IMR-90 (cell line): Measurements from ENCODE around the gene CACNA2D4.

Source experiments
- BHLHE40 ChIP-seq: fragments of 150-350 bp; IDR thresholded peaks from 2 replicates; pipeline ENCODE4 v1.6.1; 2016; ENCODE audit warnings: mild to moderate bottlenecking, low read depth, low read length
- CEBPB ChIP-seq: IDR thresholded peaks from 2 replicates; pipeline ENCODE4 v1.6.1; 2012; ENCODE audit warnings: low read depth, low read length, improper control_type of control experiment
- CHD1 ChIP-seq: IDR thresholded peaks from 2 replicates; pipeline ENCODE4 v1.6.1; 2012; ENCODE audit warnings: low read depth, low read length, improper control_type of control experiment
- CTCF ChIP-seq: conservative IDR thresholded peaks from 2 replicates; pipeline ENCODE4 v1.5.1; 2012; ENCODE audit warnings: mild to moderate bottlenecking, low read depth, low read length, improper control_type of control experiment
- ELK1 ChIP-seq: fragments of 150-350 bp; IDR thresholded peaks from 2 replicates; pipeline ENCODE4 v1.6.1; 2016; ENCODE audit warnings: low read depth, mild to moderate bottlenecking, low read length, moderate library complexity, borderline replicate concordance
- FOS ChIP-seq: fragments of 150-350 bp; IDR thresholded peaks from 2 replicates; pipeline ENCODE4 v1.6.1; 2016; ENCODE audit warnings: low read depth, low read length
- MAFK ChIP-seq: IDR thresholded peaks from 2 replicates; pipeline ENCODE4 v1.6.1; 2012; ENCODE audit warnings: low read depth, low read length, improper control_type of control experiment
- MAZ ChIP-seq: IDR thresholded peaks from 2 replicates; pipeline ENCODE4 v1.6.1; 2012; ENCODE audit warnings: low read depth, mild to moderate bottlenecking, low read length, improper control_type of control experiment, moderate library complexity, borderline replicate concordance
- NFE2L2 ChIP-seq: fragments of 150-350 bp; IDR thresholded peaks from 2 replicates; pipeline ENCODE4 v1.6.1; 2016; ENCODE audit warnings: low read depth, mild to moderate bottlenecking, low read length
- POLR2A ChIP-seq: IDR thresholded peaks from 2 replicates; pipeline ENCODE4 v1.6.1; 2012; ENCODE audit warnings: mild to moderate bottlenecking, low read depth, low read length
- RAD21 ChIP-seq: IDR thresholded peaks from 2 replicates; pipeline ENCODE4 v1.6.1; 2012; ENCODE audit warnings: low read length, improper control_type of control experiment
- RCOR1 ChIP-seq: IDR thresholded peaks from 2 replicates; pipeline ENCODE4 v1.6.1; 2012; ENCODE audit warnings: mild to moderate bottlenecking, low read length, improper control_type of control experiment; ENCODE audit not compliant: insufficient replicate concordance
- RFX5 ChIP-seq: IDR thresholded peaks from 2 replicates; pipeline ENCODE4 v1.8.0; 2012; ENCODE audit warnings: low read depth, mild to moderate bottlenecking, low read length, moderate library complexity
- SMC3 ChIP-seq: fragments of 150-350 bp; IDR thresholded peaks from 2 replicates; pipeline ENCODE4 v1.6.1; 2016; ENCODE audit warnings: low read depth, mild to moderate bottlenecking, antibody characterized with exemption, low read length, moderate library complexity

- TF ChIP-seq CTCF (no peak), RAD21 (no peak), MAFK (no peak), POLR2A (no peak), SMC3 (no peak), MAZ (no peak), CEBPB (no peak), NFE2L2 (no peak), CHD1 (no peak), RCOR1 (no peak), RFX5 (no peak), BHLHE40 (no peak), ELK1 (no peak), FOS (no peak)
Measured at GRCh38 chr12:1857086-1857485, 61.4 kb downstream of the CACNA2D4 start.
